ENCODE measurements around the gene AKAP8L. TPM values are rescaled to one million over a fixed set of nuclear protein-coding genes. Genes with fewer than 3 reads are reported as not detected.
"Not testable (repeated sequence)": the region's sequence is repeated elsewhere in the genome, so short reads cannot be mapped to it uniquely, and the experiment has no call there.

AKAP8L gene
- total RNA-seq, 1 donor from 2014 or later: 79.8 TPM

GRCh38 chr19:15358918-15359317, 59.9 kb downstream of the AKAP8L start:
- TF ChIP-seq, protein P1, sequence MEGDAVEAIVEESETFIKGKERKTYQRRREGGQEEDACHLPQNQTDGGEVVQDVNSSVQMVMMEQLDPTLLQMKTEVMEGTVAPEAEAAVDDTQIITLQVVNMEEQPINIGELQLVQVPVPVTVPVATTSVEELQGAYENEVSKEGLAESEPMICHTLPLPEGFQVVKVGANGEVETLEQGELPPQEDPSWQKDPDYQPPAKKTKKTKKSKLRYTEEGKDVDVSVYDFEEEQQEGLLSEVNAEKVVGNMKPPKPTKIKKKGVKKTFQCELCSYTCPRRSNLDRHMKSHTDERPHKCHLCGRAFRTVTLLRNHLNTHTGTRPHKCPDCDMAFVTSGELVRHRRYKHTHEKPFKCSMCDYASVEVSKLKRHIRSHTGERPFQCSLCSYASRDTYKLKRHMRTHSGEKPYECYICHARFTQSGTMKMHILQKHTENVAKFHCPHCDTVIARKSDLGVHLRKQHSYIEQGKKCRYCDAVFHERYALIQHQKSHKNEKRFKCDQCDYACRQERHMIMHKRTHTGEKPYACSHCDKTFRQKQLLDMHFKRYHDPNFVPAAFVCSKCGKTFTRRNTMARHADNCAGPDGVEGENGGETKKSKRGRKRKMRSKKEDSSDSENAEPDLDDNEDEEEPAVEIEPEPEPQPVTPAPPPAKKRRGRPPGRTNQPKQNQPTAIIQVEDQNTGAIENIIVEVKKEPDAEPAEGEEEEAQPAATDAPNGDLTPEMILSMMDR (IDR thresholded peaks at IDR 0.05; ENCODE audit: insufficient read depth, low read length, poor library complexity, severe bottlenecking): no peak
- Histone ChIP-seq H3K36me3 (ENCODE audit: control insufficient read depth, insufficient read depth, low read length) (peaks cover 15% of the 10 kb centered on the region), H3K4me3 (ENCODE audit: low read depth, low read length) (no peak overlapping the region), H3K27me3 (ENCODE audit: control insufficient read depth, insufficient read depth, low read length) (no peaks in the 10 kb centered on the region)
- DNase-seq (ENCODE audit: low read depth): no peak

GRCh38 chr19:15357906-15358305, 60.9 kb downstream of the AKAP8L start:
- H3K27me3 ChIP-seq (ENCODE audit: control insufficient read depth, insufficient read depth, low read length): no peaks in the 10 kb centered on the region
- TF ChIP-seq, protein P1 (IDR thresholded peaks at IDR 0.05; ENCODE audit: insufficient read depth, low read length, poor library complexity, severe bottlenecking): no peak
- H3K36me3 ChIP-seq (ENCODE audit: control insufficient read depth, insufficient read depth, low read length): peaks cover 15% of the 10 kb centered on the region
- no peak overlapping the region for H3K4me3 ChIP-seq (ENCODE audit: low read depth, low read length)
- DNase-seq (ENCODE audit: low read depth): no peak

DNA sequence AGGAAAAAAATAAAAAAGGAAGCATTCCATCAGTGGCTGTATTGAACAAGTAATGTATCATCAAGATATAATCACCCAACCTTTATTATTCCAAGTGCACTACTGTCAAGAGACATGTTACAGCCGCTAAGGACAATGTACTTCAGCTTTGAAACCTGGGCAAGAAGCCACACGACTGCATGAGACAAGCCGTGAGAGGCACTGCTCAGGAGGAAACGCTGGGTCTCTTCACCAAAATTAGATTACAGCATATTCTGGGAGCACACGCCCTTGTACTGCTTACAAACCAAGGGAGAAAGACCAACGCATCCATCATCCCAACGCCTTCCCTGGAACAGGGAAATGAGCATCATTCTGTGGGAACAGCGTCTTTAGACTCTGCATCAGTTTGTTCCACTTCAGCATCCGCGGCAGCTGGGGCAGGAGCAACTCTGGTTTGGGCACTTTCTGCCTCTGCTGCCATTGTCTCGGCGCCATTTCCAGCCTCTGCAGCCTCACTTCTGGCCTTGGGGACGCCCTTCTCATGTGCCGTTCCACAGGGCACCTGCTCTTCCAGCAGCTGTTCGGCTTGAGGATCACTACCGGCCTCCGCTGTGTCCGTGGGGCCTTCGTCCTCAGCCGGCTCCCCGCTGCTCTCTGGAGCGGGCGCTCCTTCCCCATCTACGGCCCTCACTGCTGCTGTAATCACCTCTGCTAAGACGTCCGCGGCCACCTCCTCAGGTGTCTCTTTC, 64.1 kb downstream of the AKAP8L start:
- no peak for DNase-seq (ENCODE audit: low read depth)
- TF ChIP-seq, protein P1 (IDR thresholded peaks at IDR 0.05; ENCODE audit: insufficient read depth, low read length, poor library complexity, severe bottlenecking): no peak
- no peak overlapping the region for H3K4me3 ChIP-seq (ENCODE audit: low read depth, low read length)
- peaks cover 10% of the 10 kb centered on the region for H3K36me3 ChIP-seq (ENCODE audit: control insufficient read depth, insufficient read depth, low read length)
- H3K27me3 ChIP-seq (ENCODE audit: control insufficient read depth, insufficient read depth, low read length): no peaks in the 10 kb centered on the region

DNA sequence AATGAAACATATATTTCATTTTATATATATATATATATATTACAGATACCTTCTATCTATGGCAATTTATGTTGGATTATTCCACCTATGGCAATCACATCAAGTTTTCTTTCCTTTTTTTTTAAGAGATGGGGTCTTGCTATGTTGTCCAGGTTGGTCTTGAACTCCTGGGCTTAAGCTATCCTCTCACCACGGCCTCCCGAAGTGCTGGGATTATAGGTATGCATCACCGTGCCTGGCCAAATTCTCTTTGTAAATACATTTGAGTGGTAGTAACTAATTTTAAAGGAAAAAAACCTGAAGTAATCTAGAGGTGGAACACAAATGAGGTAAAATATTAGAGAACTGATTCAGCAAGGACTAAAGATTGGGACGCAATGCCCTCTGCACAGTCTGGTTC, 64.9 kb downstream of the AKAP8L start:
- DNase-seq (ENCODE audit: low read depth): no peak
- Histone ChIP-seq H3K36me3 (ENCODE audit: control insufficient read depth, insufficient read depth, low read length) (peaks cover 9% of the 10 kb centered on the region), H3K27me3 (ENCODE audit: control insufficient read depth, insufficient read depth, low read length) (no peaks in the 10 kb centered on the region), H3K4me3 (ENCODE audit: low read depth, low read length) (no peak overlapping the region)
- TF ChIP-seq, protein P1 (IDR thresholded peaks at IDR 0.05; ENCODE audit: insufficient read depth, low read length, poor library complexity, severe bottlenecking): no peak

DNA sequence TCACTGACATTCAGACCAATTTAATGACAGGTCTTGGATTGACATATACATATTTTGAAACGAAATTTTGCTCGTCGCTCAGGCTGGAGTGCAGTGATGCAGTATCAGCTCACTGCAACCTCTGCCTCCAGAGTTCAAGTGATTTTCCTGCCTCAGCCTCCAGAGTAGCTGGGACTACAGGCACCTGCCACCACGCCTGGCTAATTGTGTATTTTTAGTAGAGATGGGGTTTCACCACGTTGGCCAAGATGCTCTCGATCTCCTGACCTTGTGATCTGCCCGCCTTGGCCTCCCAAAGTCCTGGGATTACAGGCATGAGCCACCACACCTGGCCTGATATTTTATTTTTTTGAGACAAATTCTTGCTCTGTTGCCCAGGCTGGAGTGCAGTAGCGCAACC, 66.3 kb downstream of the AKAP8L start:
- not testable (repeated sequence) for H3K36me3 ChIP-seq (ENCODE audit: control insufficient read depth, insufficient read depth, low read length); H3K27me3 ChIP-seq (ENCODE audit: control insufficient read depth, insufficient read depth, low read length); H3K4me3 ChIP-seq (ENCODE audit: low read depth, low read length); DNase-seq (ENCODE audit: low read depth)

DNA sequence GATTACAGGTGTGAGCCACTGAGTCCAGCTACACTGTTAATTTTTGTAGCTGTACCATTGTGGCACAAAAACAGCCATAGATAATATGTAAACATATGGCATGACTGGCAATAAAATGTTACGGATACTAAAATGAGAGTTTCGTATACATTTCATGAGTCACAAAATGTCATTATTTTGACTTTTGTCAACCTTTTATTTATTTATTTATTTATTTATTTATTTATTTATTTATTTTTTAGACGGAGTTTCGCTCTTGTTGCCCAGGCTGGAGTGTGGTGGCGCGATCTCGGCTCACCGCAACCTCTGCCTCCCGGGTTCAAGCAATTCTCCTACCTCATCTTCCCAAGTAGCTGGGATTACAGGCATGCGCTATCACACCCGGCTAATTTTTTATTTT, 77.5 kb downstream of the AKAP8L start:
- H3K27me3 ChIP-seq (ENCODE audit: control insufficient read depth, insufficient read depth, low read length); DNase-seq (ENCODE audit: low read depth); H3K36me3 ChIP-seq (ENCODE audit: control insufficient read depth, insufficient read depth, low read length); H3K4me3 ChIP-seq (ENCODE audit: low read depth, low read length): not testable (repeated sequence)

GRCh38 chr19:15340086-15340485, 78.7 kb downstream of the AKAP8L start:
- H3K4me3 ChIP-seq (ENCODE audit: low read depth, low read length): no peak overlapping the region
- H3K36me3 ChIP-seq (ENCODE audit: control insufficient read depth, insufficient read depth, low read length): no peaks in the 10 kb centered on the region
- no peak for DNase-seq (ENCODE audit: low read depth)
- H3K27me3 ChIP-seq (ENCODE audit: control insufficient read depth, insufficient read depth, low read length): no peaks in the 10 kb centered on the region
- TF ChIP-seq, protein P1 (IDR thresholded peaks at IDR 0.05; ENCODE audit: insufficient read depth, low read length, poor library complexity, severe bottlenecking): no peak

Data from kidney epithelial cell (primary cell).